ENCODE results near the gene ZKSCAN4. TPM values are rescaled to one million over a fixed set of nuclear protein-coding genes. Genes with fewer than 3 reads are reported as not detected.
A peak's percentile ranks its signal among the peaks of the same experiment; 100 is the strongest.

The ZKSCAN4 gene
- total RNA-seq, 2 donors from 2014 or later = 4.8 to 6.0 TPM

DNA sequence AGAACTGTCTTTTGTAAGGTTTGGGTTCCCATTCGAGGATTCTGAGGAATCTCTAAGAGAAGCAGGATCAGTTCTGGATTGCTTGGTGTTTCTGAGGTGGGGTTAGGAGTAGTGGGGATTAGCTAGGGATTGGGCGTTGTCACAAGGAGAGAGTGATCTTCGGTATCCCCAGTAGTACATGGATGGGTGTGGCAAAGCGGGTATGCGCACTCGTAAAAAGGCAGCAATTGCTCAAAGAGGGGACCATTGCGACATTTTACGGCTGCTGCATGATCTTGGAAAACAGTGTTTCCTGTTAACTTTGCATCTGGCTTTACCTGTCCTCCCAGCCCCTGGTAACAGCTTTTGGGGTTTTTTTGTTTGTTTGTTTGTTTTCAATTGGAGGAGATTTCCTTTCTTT lies 36.6 kb downstream of the ZKSCAN4 start:
- intact Hi-C loops (cut with DNase I, micrococcal nuclease) = loop anchor here in 1 of 2 donors (10.0 kb wide), 1 partner anchor 71 kb away; the partner anchor contains the start of gene ZKSCAN8
- DNase-seq = peak; percentile 48 to 65
- peak; percentile 50 for ATAC-seq

DNA sequence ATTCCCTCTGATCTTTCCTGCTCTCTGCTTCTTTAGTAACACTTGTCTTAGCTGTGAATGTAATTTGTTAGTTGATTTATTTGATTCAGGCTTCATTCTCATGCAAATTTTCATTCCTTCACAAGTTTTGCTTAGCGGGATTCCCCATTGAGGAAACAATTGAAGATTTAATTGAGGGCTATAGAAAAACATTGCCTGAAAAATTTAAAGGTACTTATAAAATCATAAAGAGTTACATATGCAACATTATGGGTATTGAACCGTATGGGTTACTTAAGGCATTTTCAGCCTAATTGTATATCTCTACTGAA lies 38.9 kb downstream of the ZKSCAN4 start:
- DNase-seq (no peak), ATAC-seq (no peak)
- intact Hi-C loops (cut with DNase I, micrococcal nuclease) = loop anchor here in 1 of 2 donors (10.0 kb wide), 1 partner anchor 68 kb away; the partner anchor contains the start of gene ZKSCAN8

DNA sequence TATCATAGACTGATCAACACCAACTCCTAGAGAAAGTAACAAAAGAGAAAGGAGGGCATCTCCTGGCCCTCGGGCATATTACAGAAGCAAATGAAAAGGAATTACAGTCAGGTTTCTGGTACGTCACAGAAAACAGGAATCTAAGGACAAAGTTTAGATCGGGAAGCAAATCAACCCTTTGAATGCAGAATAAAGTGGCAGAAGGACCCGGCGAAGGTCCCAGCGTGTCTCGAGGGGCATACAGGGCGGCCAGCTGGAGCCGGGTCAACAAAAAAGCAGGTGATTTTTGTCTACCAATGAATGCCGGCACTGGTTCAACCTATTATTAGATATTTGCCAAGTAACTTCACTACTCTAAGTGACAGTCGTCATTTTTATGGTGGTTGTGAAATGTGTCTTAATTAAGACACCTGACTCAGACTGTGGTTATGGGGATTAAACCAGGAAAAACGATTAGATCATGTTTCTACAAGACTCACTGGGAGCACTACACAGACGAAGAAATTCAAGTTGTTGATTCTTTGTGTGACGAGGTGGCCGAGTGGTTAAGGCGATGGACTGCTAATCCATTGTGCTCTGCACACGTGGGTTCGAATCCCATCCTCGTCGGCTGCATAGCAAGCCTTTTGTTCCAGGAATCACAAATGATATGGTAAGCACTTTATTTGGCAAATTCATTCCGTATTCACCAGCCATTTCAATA lies 39.4 kb downstream of the ZKSCAN4 start:
- peak; percentile 70 for ATAC-seq
- intact Hi-C loops (cut with DNase I, micrococcal nuclease) = loop anchor here in 1 of 2 donors (10.0 kb wide), 1 partner anchor 68 kb away; the partner anchor contains the start of gene ZKSCAN8
- peak; percentile 41 to 73 for DNase-seq

- no peak for ATAC-seq
- no peak for DNase-seq
- intact Hi-C loops (cut with DNase I, micrococcal nuclease) = loop anchor here in 1 of 2 donors (10.0 kb wide), 1 partner anchor 67 kb away; the partner anchor contains the start of gene ZKSCAN8
Observed at GRCh38 chr6:28211840-28212509, 40.1 kb downstream of the ZKSCAN4 start.

- ATAC-seq (no peak), DNase-seq (no peak)
- intact Hi-C loops (cut with DNase I, micrococcal nuclease) = loop anchor here in 1 of 2 donors (10.0 kb wide), 1 partner anchor 65 kb away; the partner anchor contains the start of gene ZKSCAN8
Observed at GRCh38 chr6:28209753-28210535, 42.1 kb downstream of the ZKSCAN4 start.

DNA sequence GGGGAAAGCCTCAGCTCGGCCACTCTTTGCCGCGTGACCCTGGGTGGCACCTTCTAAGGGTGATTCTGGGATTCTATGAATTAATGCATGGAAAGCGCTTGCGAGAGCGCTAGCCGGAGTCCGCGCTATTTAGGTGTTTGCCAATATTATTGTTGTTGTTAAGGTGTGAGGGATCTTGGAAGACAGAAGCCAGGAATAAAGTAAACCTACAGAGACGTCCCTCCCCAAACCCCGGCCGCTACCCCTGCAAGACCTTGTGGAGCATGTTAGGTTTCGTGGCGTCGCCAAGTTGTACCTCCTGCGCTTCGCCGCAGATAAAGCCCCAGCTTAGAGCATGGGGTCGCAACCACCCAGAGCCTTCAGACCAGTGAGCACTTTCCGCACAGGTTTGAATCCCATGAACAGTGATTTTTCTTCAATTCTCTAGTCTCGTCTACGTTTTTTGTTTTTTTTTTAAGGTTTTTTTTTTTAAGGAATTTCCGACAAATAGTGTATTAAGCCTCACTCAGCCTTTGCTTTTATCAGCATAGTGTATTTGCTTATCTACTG lies 43.9 kb downstream of the ZKSCAN4 start:
- intact Hi-C loops (cut with DNase I, micrococcal nuclease) = no loop called here
- ATAC-seq (peak; percentile 11), DNase-seq (peak in 1 of 2 donors; percentile 40)

GRCh38 chr6:28207510-28208110 lies 44.5 kb downstream of the ZKSCAN4 start:
- ATAC-seq (peak; percentile 78), DNase-seq (peak in 1 of 2 donors; percentile 65)
- intact Hi-C loops (cut with DNase I, micrococcal nuclease) = no loop called here

DNA sequence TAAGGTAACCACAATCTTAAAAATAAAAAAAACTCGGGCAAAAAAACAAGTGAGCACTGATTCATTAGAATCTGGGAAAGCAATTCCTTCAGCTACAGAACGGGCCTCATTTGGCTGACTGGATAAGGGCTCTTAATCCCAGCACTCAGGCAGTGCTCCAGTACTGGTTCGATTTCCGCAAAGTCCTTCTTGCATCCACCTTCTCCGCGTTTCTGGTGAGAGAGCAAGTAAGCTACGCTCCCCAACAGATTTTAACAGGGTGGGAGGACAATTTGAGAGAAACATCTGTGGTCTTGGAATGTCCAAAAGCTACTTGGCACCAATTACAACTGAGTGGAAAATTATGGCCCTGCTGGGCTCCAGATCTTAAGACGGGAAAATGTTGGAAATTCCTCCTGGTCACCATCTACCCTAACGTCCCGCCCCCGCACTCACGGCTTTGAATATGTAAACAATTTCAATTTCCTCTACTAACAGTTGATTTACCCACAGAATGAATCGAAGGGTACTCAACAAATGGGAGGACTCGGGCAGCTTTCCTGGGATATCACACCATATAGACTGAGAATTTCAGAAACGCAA lies 45.0 kb downstream of the ZKSCAN4 start:
- intact Hi-C loops (cut with DNase I, micrococcal nuclease) = no loop called here
- ATAC-seq = peak; percentile 52
- DNase-seq = peak in 1 of 2 donors; percentile 47

DNA sequence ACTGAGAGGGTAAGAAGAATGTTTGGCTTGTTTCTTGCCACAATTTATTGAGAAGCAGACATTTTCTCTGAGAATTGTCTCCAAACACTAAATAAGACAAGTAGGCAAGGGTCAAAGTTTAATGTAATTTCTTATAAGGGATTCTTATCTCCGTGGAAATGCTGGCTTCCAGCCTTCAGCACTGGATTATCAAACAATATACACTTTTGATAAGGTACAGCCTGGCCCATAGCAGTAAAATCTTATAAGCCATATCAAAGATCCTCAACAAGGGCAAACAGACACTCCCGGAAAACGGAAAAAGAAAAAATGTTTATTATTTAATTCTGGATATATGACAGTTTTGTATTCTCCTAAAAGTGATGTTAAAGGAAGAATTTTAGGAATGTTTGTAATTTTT lies 45.5 kb downstream of the ZKSCAN4 start:
- peak; percentile 90 for ATAC-seq
- no peak for DNase-seq
- intact Hi-C loops (cut with DNase I, micrococcal nuclease) = no loop called here

DNA sequence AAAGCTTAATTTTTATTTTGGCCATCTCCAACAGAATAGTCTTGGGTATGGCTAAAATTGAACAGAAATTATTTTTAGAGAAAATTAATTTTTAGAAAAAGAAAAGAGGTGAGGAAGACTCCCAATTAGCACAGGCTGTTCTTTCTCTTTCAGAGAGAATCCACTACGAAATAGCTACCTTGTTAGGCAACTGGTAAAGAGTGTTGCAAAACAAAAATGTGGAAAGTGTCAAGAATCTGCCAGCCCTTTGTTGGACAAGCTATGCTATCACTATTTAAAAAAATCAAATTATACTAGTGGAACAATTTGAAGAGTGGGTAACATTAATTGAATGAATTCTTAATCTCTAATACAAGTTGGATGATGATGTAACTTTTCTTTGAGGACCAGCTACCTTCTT lies 46.2 kb downstream of the ZKSCAN4 start:
- DNase-seq = no peak
- no peak for ATAC-seq
- intact Hi-C loops (cut with DNase I, micrococcal nuclease) = no loop called here

- intact Hi-C loops (cut with DNase I, micrococcal nuclease) = no loop called here
- DNase-seq = no peak
- ATAC-seq = no peak
Observed at GRCh38 chr6:28203201-28203600, 48.9 kb downstream of the ZKSCAN4 start.

- intact Hi-C loops (cut with DNase I, micrococcal nuclease) = no loop called here
- ATAC-seq = no peak
Observed at GRCh38 chr6:28200020-28200419, 52.0 kb downstream of the ZKSCAN4 start.

More at GRCh38 chr6:28200020-28200419, 52.0 kb downstream of the ZKSCAN4 start:
- DNase-seq = no peak

Other genes with a start within 250 kb of the ZKSCAN4 start
- 1 to 10 TPM; 4.6 to 5.8 TPM for gene ZNF165, start 171.7 kb downstream of the ZKSCAN4 start, total RNA-seq
- 1 to 10 TPM; 7.1 to 8.6 TPM for gene ZSCAN16, start 127.7 kb downstream of the ZKSCAN4 start, total RNA-seq
- gene ZKSCAN8, start 110.4 kb downstream of the ZKSCAN4 start, total RNA-seq = 10 to 100 TPM; 10.7 to 13.4 TPM
- 10 to 100 TPM; 10.4 to 12.8 TPM for gene ZSCAN9, start 27.0 kb downstream of the ZKSCAN4 start, total RNA-seq
- under 1 TPM; 0.21 to 0.47 TPM for gene NKAPL, start 7.0 kb upstream of the ZKSCAN4 start, total RNA-seq
- gene ZSCAN26, start 14.9 kb upstream of the ZKSCAN4 start, total RNA-seq = 1 to 10 TPM; 3.8 to 7.9 TPM
- gene PGBD1, start 29.3 kb upstream of the ZKSCAN4 start, total RNA-seq = 1 to 10 TPM; 1.4 to 1.5 TPM
- 10 to 100 TPM in 1 of 2 donors, 1 to 10 TPM in 1; 8.6 to 10.2 TPM for gene ZSCAN31, start 83.9 kb upstream of the ZKSCAN4 start, total RNA-seq
- gene ZKSCAN3, start 97.7 kb upstream of the ZKSCAN4 start, total RNA-seq = 1 to 10 TPM; 3.2 to 6.2 TPM
- 1 to 10 TPM; 4.9 to 5.1 TPM for gene ZSCAN12, start 147.5 kb upstream of the ZKSCAN4 start, total RNA-seq
- 1 to 10 TPM; 1.2 to 2.2 TPM for gene ZSCAN23, start 191.2 kb upstream of the ZKSCAN4 start, total RNA-seq